Fibroblast of skin of left biceps (primary cell): Measurements from ENCODE around the gene GABRD.

Source experiments
- DNase-seq, 2 experiments: peaks; one replicate each; pipeline ENCODE4 v3.0.0-alpha.2; 2013; ENCODE audit warnings: low read depth in 2 of 2

Gene GABRD

GRCh38 chr1:1985375-1986050 lies 33.6 kb upstream of the GABRD start:
- no peak for DNase-seq

GRCh38 chr1:1986451-1987141 lies 32.5 kb upstream of the GABRD start:
- no peak for DNase-seq

- DNase-seq = no peak
Measured at GRCh38 chr1:1987142-1987510, 32.0 kb upstream of the GABRD start.

- DNase-seq = no peak
Measured at GRCh38 chr1:1988061-1988945, 30.8 kb upstream of the GABRD start.

- DNase-seq = no peak
Measured at GRCh38 chr1:1989102-1989542, 30.0 kb upstream of the GABRD start.

- no peak for DNase-seq
Measured at GRCh38 chr1:1989789-1990188, 29.4 kb upstream of the GABRD start.

GRCh38 chr1:1990222-1990621 lies 28.9 kb upstream of the GABRD start:
- DNase-seq = no peak

GRCh38 chr1:1994536-1994935 lies 24.6 kb upstream of the GABRD start:
- DNase-seq = no peak

- no peak for DNase-seq
Measured at GRCh38 chr1:1996207-1996651, 22.9 kb upstream of the GABRD start.

GRCh38 chr1:1997576-1997975 lies 21.6 kb upstream of the GABRD start:
- no peak for DNase-seq

GRCh38 chr1:2000432-2000831 lies 18.7 kb upstream of the GABRD start:
- no peak for DNase-seq

GRCh38 chr1:2000850-2001249 lies 18.3 kb upstream of the GABRD start:
- DNase-seq = no peak

- no peak for DNase-seq
Measured at GRCh38 chr1:2001773-2002411, 17.3 kb upstream of the GABRD start.

GRCh38 chr1:2003541-2004131 lies 15.5 kb upstream of the GABRD start, which contains the start of gene CFAP74:
Gene CFAP74, minus strand, starts transcription at chr1:2003786. Its CDS starts 12,830 bp downstream, at chr1:1990956.
- no peak for DNase-seq

GRCh38 chr1:2004856-2005255 lies 14.3 kb upstream of the GABRD start:
- DNase-seq = no peak

- no peak for DNase-seq
Measured at GRCh38 chr1:2009101-2010053, 9.8 kb upstream of the GABRD start.

- DNase-seq = no peak
Measured at GRCh38 chr1:2014181-2014580, 5.0 kb upstream of the GABRD start.

- DNase-seq = no peak
Measured at GRCh38 chr1:2014741-2015735, 4.1 kb upstream of the GABRD start.

- no peak for DNase-seq
Measured at GRCh38 chr1:2016123-2016522, 3.0 kb upstream of the GABRD start.
